Effector memory CD4-positive, alpha-beta T cell (primary cell): ENCODE data around the gene CLDN7.
A peak's percentile ranks its signal among the peaks of the same experiment; 100 is the strongest.
"Not testable (repeated sequence)": the region's sequence is repeated elsewhere in the genome, so short reads cannot be mapped to it uniquely, and the experiment has no call there.

Experiments
- DNase-seq, 3 donors: peaks; one replicate each; pipeline ENCODE4 v3.0.0-alpha.2; 2020
- H3K27ac ChIP-seq: 2 replicates; pipeline ENCODE4 v1.7.0; 2013; ENCODE audit warnings: mild to moderate bottlenecking, low read length, moderate library complexity; ENCODE audit not compliant: insufficient read depth, poor library complexity, severe bottlenecking
- H3K27me3 ChIP-seq: replicated peaks from 2 replicates; pipeline ENCODE4 v1.7.0; 2013; ENCODE audit warnings: mild to moderate bottlenecking, low read length; ENCODE audit not compliant: insufficient read depth, control insufficient read depth, poor library complexity, severe bottlenecking
- H3K36me3 ChIP-seq: 2 replicates; pipeline ENCODE4 v1.7.0; 2013; ENCODE audit warnings: mild to moderate bottlenecking, low read length, moderate library complexity; ENCODE audit not compliant: control insufficient read depth, insufficient read depth
- H3K4me1 ChIP-seq: 2 replicates; pipeline ENCODE4 v1.7.0; 2013; ENCODE audit warnings: low read length, mild to moderate bottlenecking; ENCODE audit not compliant: control insufficient read depth, insufficient read depth, poor library complexity, severe bottlenecking
- H3K4me3 ChIP-seq: 2 replicates; pipeline ENCODE4 v1.7.0; 2013; ENCODE audit warnings: low read length, low read depth, mild to moderate bottlenecking; ENCODE audit not compliant: insufficient read depth, poor library complexity, severe bottlenecking
- H3K9me3 ChIP-seq: 2 replicates; pipeline ENCODE4 v1.7.0; 2013; ENCODE audit warnings: mild to moderate bottlenecking, low read length, moderate library complexity; ENCODE audit not compliant: control insufficient read depth

Gene CLDN7

DNA sequence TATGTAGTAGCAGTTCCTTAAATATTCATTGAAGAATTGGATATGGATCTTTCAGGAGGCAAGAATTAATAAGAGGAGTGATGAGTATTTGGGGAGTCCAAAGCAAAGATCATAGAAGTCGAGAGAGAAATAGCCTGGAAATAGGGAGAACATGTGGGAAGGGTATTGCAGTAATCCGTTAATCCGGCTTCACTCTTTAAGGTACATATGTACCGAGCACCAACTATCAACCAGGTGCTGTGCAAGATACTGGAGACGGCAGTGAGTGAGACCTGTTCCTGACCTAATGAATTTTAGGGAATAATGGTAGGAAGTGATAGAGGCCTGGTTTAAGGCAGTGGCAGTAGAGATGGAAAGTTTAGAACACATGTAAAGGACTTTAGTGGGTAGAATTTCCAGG is 9.2 kb downstream of the CLDN7 start:
- H3K4me1 ChIP-seq, result peaks cover 31% of the 10 kb centered on the region
- H3K9me3 ChIP-seq, result no peaks in the 10 kb centered on the region
- H3K4me3 ChIP-seq, result peak overlapping the region; percentile 100
- DNase-seq, result no peak
- no peaks in the 10 kb centered on the region for H3K27me3 ChIP-seq
- peak overlapping the region; percentile 96 for H3K27ac ChIP-seq
- peaks cover 14% of the 10 kb centered on the region for H3K36me3 ChIP-seq

DNA sequence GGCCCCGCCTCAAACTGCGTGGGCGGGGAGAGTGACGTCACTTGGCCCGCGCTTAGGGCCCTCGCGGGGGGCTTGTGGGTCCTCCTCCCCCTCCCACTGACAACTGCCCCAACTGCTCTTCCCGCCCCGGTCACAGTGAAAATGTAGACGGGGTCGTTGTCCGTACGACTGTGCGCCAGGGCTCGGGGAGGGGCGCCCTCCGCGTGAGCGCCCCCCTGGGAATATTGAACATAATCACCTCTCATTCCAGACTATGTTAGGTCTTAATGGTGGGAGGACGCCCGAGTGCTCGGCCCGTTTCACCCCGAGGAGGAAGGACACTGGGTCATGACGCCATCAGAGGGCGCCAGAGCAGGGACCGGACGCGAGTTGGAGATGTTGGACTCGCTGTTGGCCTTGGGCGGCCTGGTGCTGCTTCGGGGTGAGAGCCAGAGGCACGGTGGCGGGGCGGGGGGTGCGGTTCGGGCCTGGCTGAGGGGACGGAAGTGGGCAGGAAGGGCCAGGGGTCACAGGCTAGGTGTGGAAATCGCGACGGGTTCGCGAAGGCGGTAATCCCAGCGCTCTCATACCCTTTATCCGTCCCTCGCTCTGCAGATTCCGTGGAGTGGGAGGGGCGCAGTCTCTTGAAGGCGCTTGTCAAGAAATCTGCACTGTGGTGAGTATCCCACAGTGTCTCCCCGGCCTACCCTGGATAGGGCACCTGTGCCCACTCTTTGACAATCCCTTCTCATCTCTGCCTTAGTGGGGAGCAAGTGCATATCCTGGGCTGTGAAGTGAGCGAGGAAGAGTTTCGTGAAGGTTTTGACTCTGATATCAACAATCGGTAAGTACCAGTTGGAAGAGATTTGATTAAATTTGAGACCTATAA is 9.9 kb downstream of the CLDN7 start, which contains the start of gene ELP5:
Gene ELP5, plus strand, starts transcription at position 40 of the 868 bp plus-strand sequence. Its CDS starts 336 bp downstream, at position 376.
- H3K4me1 ChIP-seq, result peaks cover 31% of the 10 kb centered on the region
- H3K4me3 ChIP-seq, result peak within 1 kb of the TSS; percentile 100
- no peaks in the 10 kb centered on the region for H3K27me3 ChIP-seq
- H3K27ac ChIP-seq, result peak within 1 kb of the TSS; percentile 96
- H3K9me3 ChIP-seq, result no peaks in the 10 kb centered on the region
- peaks cover 14% of the 10 kb centered on the region for H3K36me3 ChIP-seq
- DNase-seq, result peak; percentile 79 to 86 (median 79)

DNA sequence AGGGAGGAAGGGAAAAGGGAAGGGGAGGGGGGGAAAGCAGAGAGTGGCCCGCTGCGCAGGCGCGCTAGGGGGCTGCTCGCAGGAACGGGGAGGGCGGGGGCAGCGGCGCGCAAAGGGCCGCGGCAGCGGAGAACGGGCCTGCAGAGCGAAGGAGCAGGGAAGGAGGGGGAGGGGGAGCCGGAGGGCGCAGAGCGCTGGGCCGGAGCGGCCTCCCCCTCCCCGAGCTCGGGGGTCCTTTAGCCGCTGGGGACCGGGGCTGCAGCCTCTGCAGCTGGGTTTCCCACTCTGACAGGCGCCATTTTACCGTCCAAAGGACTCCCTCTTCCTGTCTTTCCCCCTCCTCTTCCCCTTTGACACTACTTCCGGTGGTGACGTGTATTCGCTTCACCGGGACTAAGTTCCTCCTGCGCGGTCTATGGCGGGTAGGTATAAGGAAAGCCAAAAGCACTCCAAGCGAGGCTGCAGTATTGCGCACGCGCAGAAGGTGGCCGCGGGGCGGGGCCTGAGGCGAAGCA is 10.6 kb downstream of the CLDN7 start, which contains the start of gene CTDNEP1:
Gene CTDNEP1, minus strand, starts transcription at position 74 of the 515 bp plus-strand sequence. CDS start 438 bp downstream, outside the sequence.
- H3K4me3 ChIP-seq, result peak within 1 kb of the TSS; percentile 100
- no peaks in the 10 kb centered on the region for H3K27me3 ChIP-seq
- H3K27ac ChIP-seq, result peak within 1 kb of the TSS; percentile 96
- H3K9me3 ChIP-seq, result no peaks in the 10 kb centered on the region
- DNase-seq, result peak; percentile 97 to 100 (median 99)
- H3K36me3 ChIP-seq, result peaks cover 13% of the 10 kb centered on the region
- H3K4me1 ChIP-seq, result peaks cover 31% of the 10 kb centered on the region

DNA sequence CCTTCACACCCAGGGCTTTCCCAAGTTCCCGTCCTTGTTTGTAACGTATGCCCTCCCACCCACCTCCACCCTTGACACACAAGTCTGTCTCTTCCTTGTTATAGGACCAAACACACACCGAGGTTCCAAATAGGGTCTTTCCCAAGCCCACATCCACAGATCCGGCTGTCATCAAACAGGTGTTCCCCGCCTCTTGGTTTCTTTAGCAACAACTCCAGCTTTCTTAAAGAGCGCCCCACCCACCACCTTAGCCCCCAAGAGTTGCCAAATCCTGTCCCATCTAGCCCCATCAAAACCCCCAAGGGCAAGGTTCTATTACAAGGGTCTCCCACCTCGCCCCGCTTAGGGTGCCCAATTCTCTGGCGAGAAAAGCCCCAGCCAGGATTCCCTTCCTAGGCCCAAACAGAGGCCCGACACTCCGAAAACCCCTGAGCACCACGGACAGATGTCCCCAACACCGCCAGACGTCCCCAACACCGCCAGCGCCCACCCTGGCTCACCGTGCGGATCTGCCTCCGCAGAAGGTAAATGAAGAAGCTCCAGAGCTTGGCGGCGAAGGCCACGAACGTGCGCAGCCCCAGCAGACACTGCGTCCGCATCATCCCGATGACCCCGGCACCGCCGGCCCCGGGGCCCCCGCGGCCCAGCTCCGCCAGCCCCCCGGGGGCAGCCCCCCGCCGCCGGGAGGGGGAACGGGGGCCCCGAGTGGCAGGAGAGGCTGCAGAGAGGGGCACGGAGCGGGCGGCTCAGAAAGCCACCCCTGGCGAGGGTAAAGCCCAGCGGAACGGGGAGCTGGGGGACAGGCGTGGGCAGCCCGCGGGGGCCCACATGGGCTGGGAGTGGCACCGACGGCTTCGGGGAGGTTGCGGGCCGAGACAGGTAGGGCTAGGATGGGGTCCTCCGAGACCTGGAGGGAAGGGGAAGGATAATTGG is 11.3 kb downstream of the CLDN7 start:
- H3K9me3 ChIP-seq, result no peaks in the 10 kb centered on the region
- H3K4me3 ChIP-seq, result peak overlapping the region; percentile 100
- peaks cover 31% of the 10 kb centered on the region for H3K4me1 ChIP-seq
- DNase-seq, result no peak
- H3K27me3 ChIP-seq, result no peaks in the 10 kb centered on the region
- peaks cover 17% of the 10 kb centered on the region for H3K36me3 ChIP-seq
- peak overlapping the region; percentile 96 for H3K27ac ChIP-seq

DNA sequence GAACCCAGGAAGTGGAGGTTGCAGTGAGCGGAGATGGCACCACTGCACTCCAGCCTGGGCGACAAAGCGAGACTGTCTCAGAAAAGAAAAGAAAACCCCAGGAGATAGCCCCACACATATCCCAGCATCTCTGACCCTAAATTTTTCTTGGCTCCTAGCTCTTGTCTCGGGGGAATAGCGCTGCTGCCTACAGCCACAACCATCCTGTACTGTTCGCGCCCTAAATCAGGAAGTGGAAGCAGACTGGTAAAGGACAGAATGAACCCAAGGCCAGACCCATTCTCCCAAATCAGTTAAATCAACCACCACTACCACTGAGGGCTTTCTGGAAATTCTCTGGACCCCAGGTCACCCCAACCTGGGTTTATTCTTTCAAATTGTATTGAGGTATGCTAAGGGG is 12.4 kb downstream of the CLDN7 start:
- Histone ChIP-seq H3K36me3 (peaks cover 18% of the 10 kb centered on the region), H3K9me3 (no peaks in the 10 kb centered on the region), H3K4me3 (peak overlapping the region; percentile 100), H3K27ac (peak overlapping the region; percentile 96), H3K27me3 (no peaks in the 10 kb centered on the region), H3K4me1 (peaks cover 31% of the 10 kb centered on the region)
- no peak for DNase-seq

DNA sequence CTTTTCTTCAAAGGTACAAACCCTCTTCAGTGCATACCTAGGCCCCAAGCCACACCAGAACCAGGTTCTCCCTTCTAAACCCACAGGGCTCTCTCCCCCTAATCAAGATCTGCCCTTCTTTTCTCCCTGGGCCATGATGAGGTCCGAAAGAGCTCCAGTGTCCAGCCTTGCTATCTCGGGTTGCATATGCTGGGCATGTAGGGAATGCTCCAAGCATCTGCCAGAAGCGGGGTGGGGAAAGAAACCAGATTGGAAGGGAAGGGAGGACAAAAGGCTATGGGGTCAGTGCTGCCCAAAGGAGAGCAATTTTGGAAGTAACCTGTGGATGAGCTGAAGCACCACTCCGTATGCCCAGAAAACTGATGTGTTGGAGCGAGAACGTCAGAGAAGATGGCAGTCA is 13.1 kb downstream of the CLDN7 start:
- H3K9me3 ChIP-seq, result no peaks in the 10 kb centered on the region
- H3K4me1 ChIP-seq, result peaks cover 31% of the 10 kb centered on the region
- H3K27me3 ChIP-seq, result no peaks in the 10 kb centered on the region
- H3K27ac ChIP-seq, result peak overlapping the region; percentile 96
- no peak for DNase-seq
- H3K4me3 ChIP-seq, result no peak overlapping the region
- peaks cover 19% of the 10 kb centered on the region for H3K36me3 ChIP-seq

DNA sequence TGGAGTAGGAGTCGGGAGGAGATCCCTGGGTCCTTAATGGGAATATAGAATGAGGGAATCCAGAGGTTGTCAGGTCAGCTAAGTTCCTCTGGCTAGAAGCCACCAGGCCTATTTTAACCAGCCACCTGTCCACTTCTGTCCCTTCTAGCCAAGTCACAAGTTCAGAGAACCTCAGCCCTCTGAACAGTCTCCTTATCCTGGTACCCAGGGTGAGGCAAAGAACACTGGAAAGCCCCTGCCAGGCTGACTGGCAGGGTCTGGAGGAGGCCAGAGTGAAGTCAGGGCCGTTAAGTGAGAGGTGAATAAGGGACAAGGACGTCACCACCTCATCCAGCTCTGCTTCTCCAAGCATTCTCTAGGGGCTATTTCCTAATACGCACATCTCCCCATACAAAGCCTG is 13.5 kb downstream of the CLDN7 start:
- Histone ChIP-seq H3K27ac (no peak overlapping the region), H3K4me1 (peaks cover 31% of the 10 kb centered on the region), H3K27me3 (no peaks in the 10 kb centered on the region), H3K9me3 (no peaks in the 10 kb centered on the region), H3K36me3 (peaks cover 20% of the 10 kb centered on the region), H3K4me3 (no peak overlapping the region)
- no peak for DNase-seq

DNA sequence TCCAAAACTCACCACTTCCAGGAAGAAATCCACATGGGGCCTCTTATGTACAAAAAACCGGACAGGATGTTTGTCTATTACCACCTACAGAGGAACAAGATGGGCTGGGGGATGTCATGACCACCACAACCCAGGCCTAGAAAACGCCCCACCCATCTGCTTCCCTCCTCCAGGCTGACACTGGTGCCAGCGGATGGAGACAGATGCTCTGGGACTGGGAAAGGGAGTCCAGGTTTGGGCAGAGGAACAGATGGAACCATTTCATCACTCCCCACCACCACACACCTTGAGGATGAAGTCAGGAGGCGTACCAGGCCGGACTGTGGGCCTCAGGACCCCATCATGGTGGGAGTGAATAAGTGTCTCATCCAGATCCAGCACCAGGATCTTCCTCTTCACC is 15.5 kb downstream of the CLDN7 start:
- Histone ChIP-seq H3K4me3 (no peak overlapping the region), H3K27me3 (no peaks in the 10 kb centered on the region), H3K4me1 (peaks cover 27% of the 10 kb centered on the region), H3K9me3 (no peaks in the 10 kb centered on the region), H3K27ac (no peak overlapping the region), H3K36me3 (peaks cover 20% of the 10 kb centered on the region)
- no peak for DNase-seq

DNA sequence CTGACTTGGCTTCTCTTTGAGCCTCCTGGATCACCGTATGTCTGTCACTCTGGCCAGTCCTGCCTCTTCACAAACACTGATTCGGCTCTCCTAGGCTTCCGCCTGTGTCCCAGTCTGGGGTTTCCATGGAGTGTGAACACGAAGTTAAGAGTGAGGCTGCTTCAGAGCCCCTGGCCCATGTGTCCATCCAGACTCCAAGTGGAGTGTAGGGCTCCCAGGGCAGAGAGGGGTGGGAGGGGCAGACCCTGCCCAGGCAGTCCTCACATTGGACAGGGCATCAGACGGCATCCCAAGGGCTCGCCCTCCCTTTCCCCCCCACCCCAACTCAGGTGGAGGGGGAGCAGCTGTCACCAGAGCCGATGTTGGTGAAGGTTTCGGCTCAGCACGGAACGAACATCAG is 18.4 kb downstream of the CLDN7 start:
- not testable (repeated sequence) for H3K9me3 ChIP-seq, H3K27me3 ChIP-seq, DNase-seq, H3K4me3 ChIP-seq
- Histone ChIP-seq H3K4me1 (peaks cover 26% of the 10 kb centered on the region), H3K27ac (peak overlapping the region; percentile 94), H3K36me3 (peaks cover 27% of the 10 kb centered on the region)
